ENCODE results near the gene PTPRO.
"Not testable (repeated sequence)": the region's sequence is repeated elsewhere in the genome, so short reads cannot be mapped to it uniquely, and the experiment has no call there.

PTPRO gene

GRCh38 chr12:15608941-15609340, 286.6 kb downstream of the PTPRO start:
- DNase-seq, result no peak

DNA sequence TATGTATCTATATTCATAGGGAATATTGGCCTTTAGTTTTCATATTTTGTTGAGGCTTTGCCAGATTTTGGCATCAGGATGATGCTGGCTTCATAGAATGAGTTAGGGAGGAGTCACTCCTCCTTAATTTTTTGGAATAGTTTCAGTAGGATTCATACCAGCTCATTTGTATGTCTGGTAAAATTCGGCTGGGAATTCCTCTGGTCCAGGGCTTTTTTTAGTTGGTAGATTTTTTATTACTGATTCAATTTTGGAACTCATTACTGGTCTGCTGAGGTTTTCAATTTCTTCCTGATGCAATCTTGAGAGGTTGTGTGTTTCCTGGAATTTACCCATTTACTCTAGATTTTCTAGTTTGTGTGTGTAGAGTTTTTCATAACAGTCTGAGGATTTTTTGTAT, 291.7 kb downstream of the PTPRO start:
- no peak for DNase-seq

DNA sequence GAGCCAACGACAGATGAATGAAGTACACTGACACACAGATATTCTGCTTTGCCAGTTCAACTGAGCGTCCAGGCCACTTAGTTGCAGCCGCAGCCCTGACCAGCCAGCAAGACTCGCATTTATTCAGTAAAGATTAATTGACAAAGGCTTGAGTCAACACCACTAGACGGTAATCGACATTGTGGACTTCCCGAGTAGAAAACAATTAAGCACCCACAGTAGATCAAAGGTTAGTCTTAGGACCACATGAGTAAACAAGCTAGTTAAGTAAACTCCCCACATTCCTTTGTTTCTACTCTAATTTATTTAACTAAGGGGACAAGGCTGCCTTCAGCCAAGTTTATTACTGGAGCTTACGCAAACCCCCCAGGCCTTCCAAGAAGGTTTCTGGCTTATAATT, 294.2 kb downstream of the PTPRO start:
- DNase-seq, result not testable (repeated sequence)

DNA sequence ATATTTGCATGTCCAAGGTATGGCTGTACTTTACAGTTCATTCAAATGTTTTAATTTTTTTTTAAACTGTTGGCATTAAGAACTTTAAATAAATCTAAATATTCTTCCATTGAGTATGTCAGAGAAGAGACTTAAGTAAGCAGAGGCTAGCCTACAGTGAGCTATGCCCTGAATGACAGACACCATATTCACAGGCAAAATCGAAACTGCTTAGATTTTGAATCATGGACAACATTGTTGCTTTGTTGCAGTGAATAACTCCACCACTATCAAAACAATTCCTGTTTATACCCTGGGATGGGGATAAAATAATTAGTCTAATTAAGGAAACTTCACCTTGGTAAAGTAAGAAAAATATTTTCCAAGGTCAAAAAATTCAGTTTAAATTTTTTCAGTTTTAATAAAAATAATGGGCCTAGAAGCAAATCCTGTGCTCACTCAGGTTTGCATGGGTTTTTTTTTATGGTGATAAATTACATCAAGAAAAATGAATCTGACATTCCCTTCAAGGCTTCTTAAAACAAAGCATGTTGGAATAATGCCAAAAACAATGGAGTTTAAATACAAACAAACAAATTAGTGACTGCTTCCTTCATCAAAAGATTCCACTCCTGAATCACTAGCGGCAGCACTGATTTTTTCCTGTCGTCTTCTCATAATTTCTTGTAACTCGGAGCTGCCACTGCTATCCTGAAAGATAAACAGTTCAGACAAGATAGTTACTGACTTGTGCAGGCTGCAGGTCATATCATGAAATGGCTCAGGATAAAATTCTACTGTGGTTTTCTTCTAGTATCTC, 298.6 kb downstream of the PTPRO start:
- DNase-seq, result no peak

- DNase-seq, result no peak
Observed at GRCh38 chr12:15625075-15625474, 302.8 kb downstream of the PTPRO start.

- DNase-seq, result no peak
Observed at GRCh38 chr12:15627995-15628945, 306.0 kb downstream of the PTPRO start.

DNA sequence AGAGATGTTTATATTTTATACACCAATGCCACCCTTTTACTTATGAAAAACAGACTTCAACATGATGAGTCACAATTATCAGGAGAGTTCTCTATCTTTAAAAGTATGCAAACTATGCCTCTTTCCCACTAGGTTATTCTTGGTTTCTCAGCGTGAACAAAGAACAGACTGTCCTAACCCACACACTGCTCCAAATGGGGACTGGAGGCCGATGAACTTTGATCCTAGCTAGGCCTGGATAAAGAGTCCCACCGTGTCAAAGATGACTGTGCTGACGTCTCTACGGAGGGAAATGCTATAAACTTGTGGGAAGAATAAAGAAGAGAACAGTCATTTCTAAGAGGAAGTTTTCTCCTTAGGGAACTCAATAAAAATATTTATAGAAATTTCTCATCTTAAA, 306.8 kb downstream of the PTPRO start:
- no peak for DNase-seq

GRCh38 chr12:15629761-15630160, 307.5 kb downstream of the PTPRO start:
- no peak for DNase-seq

GRCh38 chr12:15631007-15631715, 308.9 kb downstream of the PTPRO start:
- DNase-seq, result no peak

- no peak for DNase-seq
Observed at GRCh38 chr12:15632708-15633107, 310.4 kb downstream of the PTPRO start.

DNA sequence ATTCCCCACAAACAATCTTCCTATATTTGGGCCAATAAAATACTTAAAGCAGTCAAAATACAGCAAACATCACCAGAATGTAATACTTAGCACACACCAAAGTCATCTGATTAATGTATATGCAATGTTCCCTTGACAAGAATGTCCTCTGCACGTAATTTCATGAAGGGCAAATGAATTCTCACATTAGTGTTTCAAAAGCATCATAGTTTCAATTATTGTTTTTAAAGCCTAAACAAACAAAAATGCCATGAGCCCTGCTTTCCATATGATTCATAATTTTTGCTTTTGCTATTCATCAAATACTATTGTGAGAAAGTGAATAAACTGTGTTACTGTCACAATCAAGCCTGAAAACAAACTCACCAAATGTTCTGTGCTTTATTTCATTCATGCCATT, 310.9 kb downstream of the PTPRO start:
- no peak for DNase-seq

GRCh38 chr12:15634010-15634683, 311.8 kb downstream of the PTPRO start:
- no peak for DNase-seq

DNA sequence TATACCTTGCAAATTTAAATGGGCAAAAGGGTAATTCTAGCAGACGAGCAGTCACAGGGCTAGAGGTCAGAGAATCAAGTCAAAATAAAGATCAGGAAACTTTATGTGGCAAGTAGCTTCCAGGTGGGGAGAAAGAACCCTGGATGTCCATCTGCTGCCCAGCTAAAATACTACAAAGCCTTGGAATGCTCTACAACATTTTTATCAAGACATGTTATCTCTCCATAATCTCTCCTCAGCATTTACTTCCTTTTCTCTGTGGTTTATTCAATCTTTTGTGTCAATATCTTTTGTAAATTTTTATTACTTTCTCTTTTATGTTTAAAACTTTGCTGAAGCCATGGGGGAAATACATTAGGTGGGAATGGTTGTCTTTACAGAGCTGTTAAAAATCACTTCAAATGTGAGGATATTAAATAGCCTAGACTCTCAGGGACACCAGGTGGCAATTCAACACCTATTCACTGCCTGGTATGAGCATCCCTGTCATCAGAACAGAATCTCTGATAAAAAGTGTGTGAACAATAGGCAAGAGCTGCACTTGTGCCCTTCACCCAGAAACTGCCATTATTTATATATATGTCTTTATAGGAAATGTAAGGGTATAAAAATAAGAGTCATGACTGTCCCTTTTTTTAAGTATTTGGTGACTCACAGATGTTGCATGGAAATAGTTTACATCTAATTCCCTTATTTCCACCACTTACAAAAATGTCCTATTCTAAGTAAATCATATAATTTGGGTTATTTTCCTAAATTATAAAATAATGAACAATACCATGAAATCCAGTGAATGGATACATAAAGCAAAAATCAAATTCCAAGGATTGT, 314.0 kb downstream of the PTPRO start:
- no peak for DNase-seq

- no peak for DNase-seq
Observed at GRCh38 chr12:15638231-15638630, 315.9 kb downstream of the PTPRO start.

GRCh38 chr12:15644700-15645099, 322.4 kb downstream of the PTPRO start:
- no peak for DNase-seq

- DNase-seq, result no peak
Observed at GRCh38 chr12:15646581-15646980, 324.3 kb downstream of the PTPRO start.

Data from stimulated activated CD4-positive, alpha-beta T cell treated with anti-CD3 and anti-CD28 coated beads, Interleukin-1b, Interleukin-23, amount 100 ng/mL, for 48 hours (primary cell).